Cardiac ventricle fibroblast (primary cell): Measurements from ENCODE around the gene JKAMP. TPM values are rescaled to one million over a fixed set of nuclear protein-coding genes. Genes with fewer than 3 reads are reported as not detected.

Experiments
- total RNA-seq: library from RNA; depleted of rRNA; stranded (reverse); fragments of >200 nt; gene quantifications from 2 replicates; pipeline ENCODE4 v1.2.3, GENCODE V29; 2015

Gene JKAMP
- total RNA-seq = 40.7 and 46.7 TPM in 2 replicates

GRCh38 chr14:59483819-59484638 is at the start of gene JKAMP, which contains the start of gene L3HYPDH:
Gene JKAMP (plus strand): TSS chr14:59484517. CDS start chr14:59484590, 73 bp downstream.
Gene L3HYPDH (minus strand): TSS chr14:59484408. CDS start chr14:59484316, 92 bp downstream.

GRCh38 chr14:59465316-59466135 is 18.8 kb upstream of the JKAMP start, which contains the start of gene GPR135:
Gene GPR135 (minus strand): TSS chr14:59465380. CDS start chr14:59465226, 154 bp downstream.

Other genes with a start within 250 kb of the JKAMP start
- 2.2 and 2.5 TPM in 2 replicates for gene GPR135, start 19.1 kb upstream of the JKAMP start, total RNA-seq
- 49.6 and 56.0 TPM in 2 replicates for gene L3HYPDH, start 109 bp upstream of the JKAMP start, total RNA-seq
- not detected in 2 replicates for gene CCDC175, start 92.3 kb downstream of the JKAMP start, total RNA-seq